Kidney epithelial cell (primary cell): ENCODE results near the gene TSPAN13. TPM values are rescaled to one million over a fixed set of nuclear protein-coding genes. Genes with fewer than 3 reads are reported as not detected.
A peak's percentile ranks its signal among the peaks of the same experiment; 100 is the strongest.

ENCODE experiments used
- DNase-seq: peaks from one replicate; pipeline ENCODE4 v3.0.0-alpha.2; 2010; ENCODE audit warnings: low read depth
- H3K27me3 ChIP-seq: 2 replicates; pipeline ENCODE4 v1.6.0; 2011; ENCODE audit warnings: low read length; ENCODE audit not compliant: control insufficient read depth, insufficient read depth
- H3K36me3 ChIP-seq: 2 replicates; pipeline ENCODE4 v1.5.1; 2011; ENCODE audit warnings: low read length; ENCODE audit not compliant: control insufficient read depth, insufficient read depth
- H3K4me3 ChIP-seq: 2 replicates; pipeline ENCODE4 v1.5.1; 2011; ENCODE audit warnings: low read depth, mild to moderate bottlenecking, control low read depth, low read length
- total RNA-seq: library from RNA; depleted of rRNA; stranded (reverse); fragments of >200 nt; gene quantifications from 2 replicates; pipeline ENCODE4 v1.2.3, GENCODE V29; 2015
- TF ChIP-seq, protein P1 (sequence below): IDR thresholded peaks from 2 replicates; pipeline ENCODE4 v1.5.1; 2011; ENCODE audit warnings: mild to moderate bottlenecking, moderate library complexity, low read length, control low read depth, inconsistent platforms; ENCODE audit not compliant: insufficient read depth, poor library complexity, severe bottlenecking

TSPAN13 gene
- total RNA-seq, 1 donor from 2014 or later = 15.5 TPM

DNA sequence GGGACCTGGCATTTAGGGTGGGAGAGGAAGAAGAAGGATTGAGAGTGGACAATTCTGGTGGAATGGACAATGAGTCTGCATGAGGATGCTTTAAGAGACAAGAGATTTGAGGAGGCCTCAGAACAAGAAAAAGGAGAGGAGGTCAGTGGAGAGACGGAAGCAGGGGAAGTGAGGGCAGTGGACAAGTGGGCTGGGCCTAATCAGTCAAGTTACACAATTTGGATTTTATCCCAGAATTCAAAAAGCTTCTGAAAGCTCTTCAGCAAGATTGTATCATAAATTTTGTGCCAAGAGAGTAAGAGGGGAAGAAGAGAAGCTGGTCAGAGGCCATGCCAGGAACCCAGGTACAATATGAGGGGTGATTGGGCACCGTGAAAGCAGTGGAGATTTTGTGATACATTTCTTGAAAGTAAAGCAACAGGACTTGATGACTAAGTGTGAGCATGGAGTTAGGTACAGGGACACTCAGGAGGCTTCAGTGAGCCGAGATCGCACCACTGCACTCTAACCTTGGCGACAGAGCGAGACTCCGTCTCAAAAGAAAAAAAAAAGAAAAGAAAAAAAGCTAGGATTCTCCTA, 19.3 kb upstream of the TSPAN13 start:
- no peak overlapping the region for H3K4me3 ChIP-seq
- no peak for DNase-seq
- H3K27me3 ChIP-seq = no peaks in the 10 kb centered on the region
- TF ChIP-seq, protein P1, sequence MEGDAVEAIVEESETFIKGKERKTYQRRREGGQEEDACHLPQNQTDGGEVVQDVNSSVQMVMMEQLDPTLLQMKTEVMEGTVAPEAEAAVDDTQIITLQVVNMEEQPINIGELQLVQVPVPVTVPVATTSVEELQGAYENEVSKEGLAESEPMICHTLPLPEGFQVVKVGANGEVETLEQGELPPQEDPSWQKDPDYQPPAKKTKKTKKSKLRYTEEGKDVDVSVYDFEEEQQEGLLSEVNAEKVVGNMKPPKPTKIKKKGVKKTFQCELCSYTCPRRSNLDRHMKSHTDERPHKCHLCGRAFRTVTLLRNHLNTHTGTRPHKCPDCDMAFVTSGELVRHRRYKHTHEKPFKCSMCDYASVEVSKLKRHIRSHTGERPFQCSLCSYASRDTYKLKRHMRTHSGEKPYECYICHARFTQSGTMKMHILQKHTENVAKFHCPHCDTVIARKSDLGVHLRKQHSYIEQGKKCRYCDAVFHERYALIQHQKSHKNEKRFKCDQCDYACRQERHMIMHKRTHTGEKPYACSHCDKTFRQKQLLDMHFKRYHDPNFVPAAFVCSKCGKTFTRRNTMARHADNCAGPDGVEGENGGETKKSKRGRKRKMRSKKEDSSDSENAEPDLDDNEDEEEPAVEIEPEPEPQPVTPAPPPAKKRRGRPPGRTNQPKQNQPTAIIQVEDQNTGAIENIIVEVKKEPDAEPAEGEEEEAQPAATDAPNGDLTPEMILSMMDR = no peak
- no peaks in the 10 kb centered on the region for H3K36me3 ChIP-seq

DNA sequence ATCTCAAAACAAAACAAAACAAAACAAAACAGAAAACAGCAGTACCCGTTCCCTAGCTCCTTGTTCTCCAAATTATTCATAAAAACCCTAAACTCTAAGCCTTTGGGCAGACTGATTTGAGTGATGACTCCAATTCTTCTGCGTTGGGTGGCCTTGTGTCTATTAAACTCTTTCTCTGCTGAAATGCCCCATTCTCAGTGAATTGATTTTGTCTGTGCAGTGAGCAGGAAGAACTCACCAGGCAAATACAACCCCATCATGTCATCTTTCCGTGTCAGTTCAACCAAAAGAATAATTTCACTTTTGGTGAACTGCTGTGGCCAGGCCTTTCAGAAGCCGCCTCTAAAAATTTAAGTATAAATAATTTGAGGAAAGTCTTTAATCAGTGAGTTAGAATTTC, 18.5 kb upstream of the TSPAN13 start:
- no peaks in the 10 kb centered on the region for H3K27me3 ChIP-seq
- H3K4me3 ChIP-seq = no peak overlapping the region
- no peaks in the 10 kb centered on the region for H3K36me3 ChIP-seq
- no peak for DNase-seq
- TF ChIP-seq, protein P1 = no peak

DNA sequence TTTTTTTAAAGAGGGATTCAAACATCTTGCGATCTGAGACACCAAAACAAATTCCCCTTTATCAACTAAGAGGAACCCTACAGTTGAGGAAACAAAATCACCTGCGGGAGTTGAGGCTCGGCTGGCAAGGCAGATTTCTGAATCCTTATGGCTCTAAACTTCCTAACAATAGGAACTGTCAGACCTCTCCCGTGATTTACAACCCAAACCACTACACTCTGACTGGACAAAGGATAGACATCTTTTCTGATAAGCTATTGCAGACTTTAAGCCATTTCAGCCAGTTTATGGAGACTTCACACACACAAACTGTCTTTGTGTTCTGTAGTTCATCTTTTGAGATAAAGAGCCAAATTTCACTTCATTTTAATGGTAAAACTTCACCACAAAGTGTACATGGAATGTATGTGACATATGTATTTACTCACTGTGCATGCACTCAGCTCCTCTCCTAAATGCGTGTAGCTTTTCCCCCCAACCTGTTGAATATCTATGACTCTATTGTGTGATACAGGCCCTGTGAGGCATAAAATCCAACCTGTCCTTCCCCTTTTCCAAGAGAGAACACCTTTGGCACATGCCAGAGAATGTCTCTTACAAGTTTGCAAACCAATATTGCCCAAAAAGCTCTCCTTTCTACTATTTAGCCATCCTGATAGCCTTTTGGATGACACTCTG, 15.4 kb upstream of the TSPAN13 start:
- no peak overlapping the region for H3K4me3 ChIP-seq
- no peaks in the 10 kb centered on the region for H3K27me3 ChIP-seq
- TF ChIP-seq, protein P1 = no peak
- H3K36me3 ChIP-seq = no peaks in the 10 kb centered on the region
- DNase-seq = no peak

DNA sequence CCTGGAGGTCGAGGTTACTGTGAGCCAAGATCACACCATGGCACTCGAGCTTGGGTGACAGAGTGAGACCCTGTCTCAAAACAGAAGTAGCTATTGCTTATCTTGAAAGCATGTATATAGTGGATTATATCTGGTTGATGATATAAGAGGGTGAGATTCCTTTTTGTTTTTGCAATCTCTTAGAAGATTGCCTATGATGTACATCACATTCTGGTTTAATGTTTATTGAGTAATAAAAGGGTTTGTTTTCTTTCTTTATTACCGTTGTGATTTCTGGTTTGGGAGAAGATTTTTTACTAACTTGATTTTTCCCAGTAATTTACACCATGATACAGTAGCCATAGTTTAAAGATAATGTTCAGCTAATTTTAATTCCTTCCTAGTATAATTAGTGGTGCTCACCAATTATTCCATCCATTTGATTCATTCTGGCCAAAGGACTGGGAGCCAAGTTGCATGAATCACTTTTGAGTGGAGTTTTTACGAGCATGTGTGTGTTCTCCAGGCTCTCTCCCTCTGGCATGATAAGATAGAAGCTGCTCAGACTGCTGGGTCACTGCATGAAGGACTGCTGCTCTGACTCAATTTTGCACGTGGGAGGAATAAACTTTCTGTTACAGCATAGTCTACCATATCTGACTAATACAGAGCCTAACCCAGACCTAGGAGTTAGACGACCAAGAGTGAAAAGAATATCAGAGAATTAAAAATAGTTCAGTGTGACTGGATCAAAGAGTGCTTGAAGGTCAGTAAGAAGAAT, 13.5 kb upstream of the TSPAN13 start:
- no peaks in the 10 kb centered on the region for H3K36me3 ChIP-seq
- no peaks in the 10 kb centered on the region for H3K27me3 ChIP-seq
- TF ChIP-seq, protein P1 = no peak
- H3K4me3 ChIP-seq = no peak overlapping the region
- DNase-seq = peak; percentile 67

- Histone ChIP-seq H3K27me3 (no peaks in the 10 kb centered on the region), H3K36me3 (no peaks in the 10 kb centered on the region), H3K4me3 (no peak overlapping the region)
- TF ChIP-seq, protein P1 = no peak
- no peak for DNase-seq
Measured at GRCh38 chr7:16740623-16740953, 13.0 kb upstream of the TSPAN13 start.

GRCh38 chr7:16740996-16741395, 12.6 kb upstream of the TSPAN13 start:
- Histone ChIP-seq H3K27me3 (no peaks in the 10 kb centered on the region), H3K36me3 (no peaks in the 10 kb centered on the region), H3K4me3 (no peak overlapping the region)
- no peak for DNase-seq
- TF ChIP-seq, protein P1 = no peak
